SK-N-SH treated with all-trans-retinoic acid at 6 μM for 48 hours (cell line): ENCODE measurements around the gene SYP.

Source experiments
- ATAC-seq: fragments of 200-7000 bp; cut with Tn5 transposase; 3 replicates; pipeline ENCODE4 v1.9.1; 2020; ENCODE audit warnings: mild to moderate bottlenecking, moderate library complexity
- ARNTL ChIP-seq: fragments of 450-650 bp; formaldehyde crosslinking; IDR thresholded peaks from 2 replicates; pipeline ENCODE4 v1.5.0; 2020; ENCODE audit warnings: low read depth, mild to moderate bottlenecking, moderate library complexity, borderline replicate concordance
- CSDC2 ChIP-seq: fragments of 250-450 bp; sonication (Bioruptor Pico); IDR thresholded peaks from 2 replicates; pipeline ENCODE4 v1.5.0; 2020; ENCODE audit warnings: mild to moderate bottlenecking, moderate library complexity
- ESRRG ChIP-seq: fragments of 250-450 bp; sonication (Bioruptor Pico); IDR thresholded peaks from 2 replicates; pipeline ENCODE4 v1.6.1; 2021; ENCODE audit warnings: mild to moderate bottlenecking
- GLIS3 ChIP-seq: fragments of 250-450 bp; sonication (Bioruptor Pico); IDR thresholded peaks from 2 replicates; pipeline ENCODE4 v1.5.0; 2020; ENCODE audit warnings: mild to moderate bottlenecking, moderate library complexity
- ISL1 ChIP-seq: fragments of 250-450 bp; sonication (Bioruptor Pico); IDR thresholded peaks from 2 replicates; pipeline ENCODE4 v2.1.2; 2022; ENCODE audit warnings: mild to moderate bottlenecking, moderate library complexity
- OSR1 ChIP-seq: fragments of 250-450 bp; sonication (Bioruptor Pico); IDR thresholded peaks from 2 replicates; pipeline ENCODE4 v1.8.0; 2022; ENCODE audit warnings: moderate library complexity, mild to moderate bottlenecking, inconsistent platforms
- POU6F1 ChIP-seq: fragments of 250-450 bp; sonication (Bioruptor Pico); IDR thresholded peaks from 2 replicates; pipeline ENCODE4 v1.8.0; 2021; ENCODE audit warnings: low read depth, mild to moderate bottlenecking, moderate library complexity, borderline replicate concordance
- PPARA ChIP-seq: fragments of 250-450 bp; sonication (Bioruptor Pico); IDR thresholded peaks from 2 replicates; pipeline ENCODE4 v1.5.0; 2020; ENCODE audit warnings: mild to moderate bottlenecking, borderline replicate concordance
- SNAI2 ChIP-seq: fragments of 250-450 bp; sonication (Bioruptor Pico); IDR thresholded peaks from 2 replicates; pipeline ENCODE4 v1.5.0; 2020; ENCODE audit warnings: mild to moderate bottlenecking, moderate library complexity
- TCF4 ChIP-seq: fragments of 250-450 bp; sonication (Bioruptor Pico); IDR thresholded peaks from 2 replicates; pipeline ENCODE4 v1.8.0; 2021; ENCODE audit warnings: mild to moderate bottlenecking, moderate library complexity, borderline replicate concordance
- TOX ChIP-seq: fragments of 250-450 bp; sonication (Bioruptor Pico); IDR thresholded peaks from 2 replicates; pipeline ENCODE4 v1.8.0; 2021; ENCODE audit warnings: mild to moderate bottlenecking, moderate library complexity, borderline replicate concordance
- ZC3H10 ChIP-seq: fragments of 250-450 bp; sonication (Bioruptor Pico); IDR thresholded peaks from 2 replicates; pipeline ENCODE4 v1.5.1; 2021; ENCODE audit warnings: mild to moderate bottlenecking, moderate library complexity
- ZFP3 ChIP-seq: fragments of 250-450 bp; sonication (Bioruptor Pico); IDR thresholded peaks from 2 replicates; pipeline ENCODE4 v1.5.0; 2020; ENCODE audit warnings: mild to moderate bottlenecking, moderate library complexity
- ZFP30 ChIP-seq: fragments of 450-650 bp; formaldehyde crosslinking; IDR thresholded peaks from 2 replicates; pipeline ENCODE4 v1.5.0; 2022; ENCODE audit warnings: mild to moderate bottlenecking, moderate library complexity
- ZNF565 ChIP-seq: fragments of 450-650 bp; formaldehyde crosslinking; conservative IDR thresholded peaks from 2 replicates; pipeline ENCODE4 v1.5.0; 2020; ENCODE audit warnings: low read depth, mild to moderate bottlenecking, moderate library complexity
- ZNF70 ChIP-seq: fragments of 450-650 bp; formaldehyde crosslinking; IDR thresholded peaks from 2 replicates; pipeline ENCODE4 v1.5.0; 2020; ENCODE audit warnings: mild to moderate bottlenecking, moderate library complexity
- ZNF8 ChIP-seq: fragments of 450-650 bp; formaldehyde crosslinking; IDR thresholded peaks from 2 replicates; pipeline ENCODE4 v1.5.0; 2020; ENCODE audit warnings: mild to moderate bottlenecking, moderate library complexity
- TF ChIP-seq, protein P1 (sequence below): fragments of 250-450 bp; sonication (Bioruptor Pico); IDR thresholded peaks from 2 replicates; pipeline ENCODE4 v1.5.1; 2020; ENCODE audit warnings: low read depth, mild to moderate bottlenecking, moderate library complexity
- TF ChIP-seq, protein P2 (sequence below): fragments of 250-450 bp; sonication (Bioruptor Pico); IDR thresholded peaks from 2 replicates; pipeline ENCODE4 v1.5.0; 2020; ENCODE audit warnings: mild to moderate bottlenecking, moderate library complexity
- TF ChIP-seq, protein P3 (sequence below): fragments of 250-450 bp; sonication (Bioruptor Pico); IDR thresholded peaks from 2 replicates; pipeline ENCODE4 v1.8.0; 2020; ENCODE audit warnings: mild to moderate bottlenecking, moderate library complexity, borderline replicate concordance

The SYP gene

GRCh38 chrX:49192722-49193328 is 7.2 kb downstream of the SYP start:
- TF ChIP-seq ISL1 (CRISPR knock-in tag) (no peak), CSDC2 (no peak), SNAI2 (CRISPR knock-in tag) (no peak), POU6F1 (CRISPR knock-in tag) (no peak)
- TF ChIP-seq, protein P1, sequence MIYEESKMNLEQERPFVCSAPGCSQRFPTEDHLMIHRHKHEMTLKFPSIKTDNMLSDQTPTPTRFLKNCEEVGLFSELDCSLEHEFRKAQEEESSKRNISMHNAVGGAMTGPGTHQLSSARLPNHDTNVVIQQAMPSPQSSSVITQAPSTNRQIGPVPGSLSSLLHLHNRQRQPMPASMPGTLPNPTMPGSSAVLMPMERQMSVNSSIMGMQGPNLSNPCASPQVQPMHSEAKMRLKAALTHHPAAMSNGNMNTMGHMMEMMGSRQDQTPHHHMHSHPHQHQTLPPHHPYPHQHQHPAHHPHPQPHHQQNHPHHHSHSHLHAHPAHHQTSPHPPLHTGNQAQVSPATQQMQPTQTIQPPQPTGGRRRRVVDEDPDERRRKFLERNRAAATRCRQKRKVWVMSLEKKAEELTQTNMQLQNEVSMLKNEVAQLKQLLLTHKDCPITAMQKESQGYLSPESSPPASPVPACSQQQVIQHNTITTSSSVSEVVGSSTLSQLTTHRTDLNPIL (CRISPR knock-in tag) = no peak

GRCh38 chrX:49191574-49192011 is 8.4 kb downstream of the SYP start:
- ATAC-seq = peak; percentile 7
- TF ChIP-seq CSDC2 (no peak), ZC3H10 (CRISPR knock-in tag) (no peak), TOX (no peak), ZFP3 (no peak), TCF4 (no peak), OSR1 (CRISPR knock-in tag) (no peak), PPARA (CRISPR knock-in tag) (no peak), ZFP30 (CRISPR knock-in tag) (no peak), GLIS3 (CRISPR knock-in tag) (no peak), ESRRG (CRISPR knock-in tag) (no peak), SNAI2 (CRISPR knock-in tag) (no peak), ZNF70 (CRISPR knock-in tag) (no peak), ARNTL (CRISPR knock-in tag) (no peak), ZNF8 (CRISPR knock-in tag) (no peak), ZNF565 (CRISPR knock-in tag) (no peak), ISL1 (CRISPR knock-in tag) (no peak), POU6F1 (CRISPR knock-in tag) (no peak)
- TF ChIP-seq, protein P2, sequence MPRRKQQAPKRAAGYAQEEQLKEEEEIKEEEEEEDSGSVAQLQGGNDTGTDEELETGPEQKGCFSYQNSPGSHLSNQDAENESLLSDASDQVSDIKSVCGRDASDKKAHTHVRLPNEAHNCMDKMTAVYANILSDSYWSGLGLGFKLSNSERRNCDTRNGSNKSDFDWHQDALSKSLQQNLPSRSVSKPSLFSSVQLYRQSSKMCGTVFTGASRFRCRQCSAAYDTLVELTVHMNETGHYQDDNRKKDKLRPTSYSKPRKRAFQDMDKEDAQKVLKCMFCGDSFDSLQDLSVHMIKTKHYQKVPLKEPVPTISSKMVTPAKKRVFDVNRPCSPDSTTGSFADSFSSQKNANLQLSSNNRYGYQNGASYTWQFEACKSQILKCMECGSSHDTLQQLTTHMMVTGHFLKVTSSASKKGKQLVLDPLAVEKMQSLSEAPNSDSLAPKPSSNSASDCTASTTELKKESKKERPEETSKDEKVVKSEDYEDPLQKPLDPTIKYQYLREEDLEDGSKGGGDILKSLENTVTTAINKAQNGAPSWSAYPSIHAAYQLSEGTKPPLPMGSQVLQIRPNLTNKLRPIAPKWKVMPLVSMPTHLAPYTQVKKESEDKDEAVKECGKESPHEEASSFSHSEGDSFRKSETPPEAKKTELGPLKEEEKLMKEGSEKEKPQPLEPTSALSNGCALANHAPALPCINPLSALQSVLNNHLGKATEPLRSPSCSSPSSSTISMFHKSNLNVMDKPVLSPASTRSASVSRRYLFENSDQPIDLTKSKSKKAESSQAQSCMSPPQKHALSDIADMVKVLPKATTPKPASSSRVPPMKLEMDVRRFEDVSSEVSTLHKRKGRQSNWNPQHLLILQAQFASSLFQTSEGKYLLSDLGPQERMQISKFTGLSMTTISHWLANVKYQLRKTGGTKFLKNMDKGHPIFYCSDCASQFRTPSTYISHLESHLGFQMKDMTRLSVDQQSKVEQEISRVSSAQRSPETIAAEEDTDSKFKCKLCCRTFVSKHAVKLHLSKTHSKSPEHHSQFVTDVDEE (CRISPR knock-in tag) = no peak
- TF ChIP-seq, protein P3, sequence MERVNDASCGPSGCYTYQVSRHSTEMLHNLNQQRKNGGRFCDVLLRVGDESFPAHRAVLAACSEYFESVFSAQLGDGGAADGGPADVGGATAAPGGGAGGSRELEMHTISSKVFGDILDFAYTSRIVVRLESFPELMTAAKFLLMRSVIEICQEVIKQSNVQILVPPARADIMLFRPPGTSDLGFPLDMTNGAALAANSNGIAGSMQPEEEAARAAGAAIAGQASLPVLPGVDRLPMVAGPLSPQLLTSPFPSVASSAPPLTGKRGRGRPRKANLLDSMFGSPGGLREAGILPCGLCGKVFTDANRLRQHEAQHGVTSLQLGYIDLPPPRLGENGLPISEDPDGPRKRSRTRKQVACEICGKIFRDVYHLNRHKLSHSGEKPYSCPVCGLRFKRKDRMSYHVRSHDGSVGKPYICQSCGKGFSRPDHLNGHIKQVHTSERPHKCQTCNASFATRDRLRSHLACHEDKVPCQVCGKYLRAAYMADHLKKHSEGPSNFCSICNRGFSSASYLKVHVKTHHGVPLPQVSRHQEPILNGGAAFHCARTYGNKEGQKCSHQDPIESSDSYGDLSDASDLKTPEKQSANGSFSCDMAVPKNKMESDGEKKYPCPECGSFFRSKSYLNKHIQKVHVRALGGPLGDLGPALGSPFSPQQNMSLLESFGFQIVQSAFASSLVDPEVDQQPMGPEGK (CRISPR knock-in tag) = no peak
- TF ChIP-seq, protein P1 (CRISPR knock-in tag) = no peak

More at GRCh38 chrX:49192722-49193328, 7.2 kb downstream of the SYP start:
- ATAC-seq = no peak
